Right lung (tissue), 5 donors: Measurements from ENCODE around the gene SLC10A3. TPM values are rescaled to one million over a fixed set of nuclear protein-coding genes. Genes with fewer than 3 reads are reported as not detected.
A peak's percentile ranks its signal among the peaks of the same experiment; 100 is the strongest.

Experiments used
- DNase-seq, 2 donors: peaks; one replicate each; pipeline ENCODE4 v3.0.0-alpha.2; 2013
- polyA plus RNA-seq, 5 donors: library from polyadenylated mRNA; unstranded; fragments of 120-200 nt; gene quantifications; one replicate each; pipeline versions ENCODE4 v1.2.1 to v1.2.3, GENCODE V29; 2013; ENCODE audit warnings: inconsistent platforms in 1 of 5, low replicate concordance in 1 of 5; ENCODE audit not compliant: insufficient read length in 5 of 5, insufficient read depth in 1 of 5

Gene SLC10A3
- polyA plus RNA-seq, 5 donors, result 13.6 to 24.7 (median 16.8) TPM

DNA sequence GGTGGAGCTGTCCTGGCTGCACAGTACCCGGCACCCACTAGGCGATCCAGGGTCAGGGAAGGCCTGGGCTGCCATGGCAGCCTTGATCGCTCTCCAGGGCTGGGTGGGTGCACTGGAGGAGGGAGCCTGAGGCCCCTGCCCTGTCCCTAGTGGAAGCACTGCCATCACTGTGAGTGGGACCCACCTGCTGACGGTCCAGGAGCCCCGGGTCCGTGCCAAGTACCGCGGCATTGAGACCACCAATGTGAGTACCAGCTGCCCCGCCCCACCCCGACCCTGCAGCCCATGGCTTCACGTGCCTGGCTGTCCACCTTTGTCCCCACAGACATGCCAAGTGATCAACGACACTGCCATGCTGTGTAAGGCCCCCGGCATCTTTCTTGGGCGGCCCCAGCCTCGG is 23.5 kb downstream of the SLC10A3 start:
- DNase-seq, result no peak

DNA sequence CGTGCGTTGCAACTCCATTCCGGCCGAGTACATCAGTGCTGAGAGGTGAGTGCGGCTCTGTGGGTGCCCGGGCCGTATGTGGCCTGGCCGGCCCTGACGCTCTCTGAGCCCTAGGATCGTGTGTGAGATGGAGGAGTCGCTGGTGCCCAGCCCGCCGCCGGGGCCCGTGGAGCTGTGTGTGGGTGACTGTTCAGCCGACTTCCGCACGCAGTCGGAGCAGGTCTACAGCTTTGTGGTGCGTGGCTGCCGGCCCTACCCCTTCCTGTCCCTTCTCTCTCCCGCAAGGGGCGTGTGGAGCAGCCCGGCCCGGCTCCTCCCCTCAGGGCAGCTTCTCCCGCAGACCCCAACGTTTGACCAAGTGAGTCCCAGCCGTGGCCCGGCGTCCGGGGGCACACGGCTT is 24.4 kb downstream of the SLC10A3 start:
- DNase-seq, result no peak

DNA sequence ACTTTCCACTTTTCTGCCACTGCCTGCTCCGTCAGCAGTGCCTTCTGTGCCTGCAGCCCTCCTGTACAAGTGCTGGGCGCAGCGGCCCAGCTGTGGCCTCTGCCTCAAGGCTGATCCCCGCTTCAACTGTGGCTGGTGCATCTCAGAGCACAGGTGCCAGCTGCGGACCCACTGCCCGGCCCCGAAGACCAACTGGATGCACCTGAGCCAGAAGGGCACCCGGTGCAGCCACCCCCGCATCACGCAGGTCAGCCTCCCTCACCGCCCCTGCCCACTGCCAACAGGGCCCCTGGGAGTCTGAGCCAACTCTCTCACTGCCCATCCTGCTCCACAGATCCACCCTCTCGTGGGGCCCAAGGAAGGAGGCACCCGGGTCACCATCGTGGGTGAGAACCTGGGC is 24.8 kb downstream of the SLC10A3 start:
- DNase-seq, result no peak

DNA sequence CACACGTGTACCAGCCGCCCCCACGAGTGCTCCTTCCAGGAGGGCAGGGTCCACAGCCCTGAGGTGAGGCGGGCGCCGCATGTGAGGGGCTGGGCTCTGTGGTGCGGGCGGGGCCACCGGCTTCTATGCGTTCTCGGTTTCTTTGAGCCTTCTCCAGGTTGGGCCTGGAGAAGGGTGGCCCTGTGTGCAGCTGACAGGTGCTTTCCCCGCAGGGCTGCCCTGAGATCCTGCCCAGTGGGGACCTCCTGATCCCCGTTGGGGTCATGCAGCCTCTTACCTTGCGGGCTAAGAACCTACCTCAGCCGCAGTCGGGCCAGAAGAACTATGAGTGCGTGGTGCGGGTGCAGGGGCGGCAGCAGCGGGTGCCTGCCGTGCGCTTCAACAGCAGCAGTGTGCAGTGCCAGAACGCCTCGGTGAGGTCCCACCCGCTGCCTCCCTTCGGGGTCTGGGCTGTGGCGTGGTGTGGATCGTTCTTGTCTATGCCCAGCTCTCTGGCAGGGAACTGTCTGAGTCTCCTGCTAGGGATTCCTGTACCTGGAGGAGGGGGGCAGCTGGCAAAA is 25.5 kb downstream of the SLC10A3 start:
- DNase-seq, result no peak

DNA sequence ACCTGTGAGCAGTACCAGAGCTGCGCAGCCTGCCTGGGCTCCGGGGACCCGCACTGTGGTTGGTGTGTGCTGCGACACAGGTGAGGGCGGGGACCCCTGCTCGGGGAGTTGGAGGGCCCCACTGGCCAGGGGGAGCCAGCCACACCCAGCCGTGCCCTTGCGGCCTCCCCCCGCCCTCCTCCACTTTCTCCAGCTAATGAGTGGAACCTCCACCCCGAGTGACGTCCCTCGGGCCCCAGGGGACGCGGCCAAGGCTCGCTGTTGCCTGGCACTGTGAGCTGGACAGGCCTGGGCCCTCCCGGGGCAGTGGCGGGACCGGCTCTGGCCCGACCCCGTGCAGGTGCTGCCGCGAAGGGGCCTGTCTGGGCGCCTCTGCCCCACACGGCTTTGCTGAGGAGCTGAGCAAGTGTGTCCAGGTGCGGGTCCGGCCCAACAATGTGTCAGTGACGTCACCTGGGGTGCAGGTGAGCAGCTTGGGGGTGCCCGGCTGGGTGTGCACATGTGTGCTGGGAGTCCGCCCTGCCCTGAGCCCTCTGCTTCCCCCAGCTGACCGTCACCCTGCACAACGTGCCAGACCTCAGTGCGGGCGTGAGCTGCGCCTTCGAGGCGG is 26.7 kb downstream of the SLC10A3 start:
- DNase-seq, result no peak

DNA sequence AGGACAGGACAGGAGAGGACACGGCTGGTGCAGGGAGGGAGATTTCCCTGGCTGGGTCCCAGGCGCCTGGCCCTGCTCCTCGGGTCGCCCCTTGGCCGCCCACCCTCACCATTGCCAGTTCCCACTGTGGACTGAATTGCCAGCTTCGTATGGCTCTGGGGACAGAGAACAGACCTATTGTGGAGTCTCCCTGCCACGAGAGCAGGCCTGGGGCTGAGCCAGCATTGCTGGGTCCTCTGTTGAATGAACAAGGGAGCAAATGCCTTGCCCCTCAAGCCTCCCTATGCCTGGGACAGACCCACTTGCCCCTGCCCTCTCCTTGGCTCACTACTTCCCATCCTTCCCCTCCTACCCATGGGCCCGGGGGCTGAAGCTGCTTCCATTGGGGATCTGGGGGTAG is 28.0 kb downstream of the SLC10A3 start:
- no peak for DNase-seq

DNA sequence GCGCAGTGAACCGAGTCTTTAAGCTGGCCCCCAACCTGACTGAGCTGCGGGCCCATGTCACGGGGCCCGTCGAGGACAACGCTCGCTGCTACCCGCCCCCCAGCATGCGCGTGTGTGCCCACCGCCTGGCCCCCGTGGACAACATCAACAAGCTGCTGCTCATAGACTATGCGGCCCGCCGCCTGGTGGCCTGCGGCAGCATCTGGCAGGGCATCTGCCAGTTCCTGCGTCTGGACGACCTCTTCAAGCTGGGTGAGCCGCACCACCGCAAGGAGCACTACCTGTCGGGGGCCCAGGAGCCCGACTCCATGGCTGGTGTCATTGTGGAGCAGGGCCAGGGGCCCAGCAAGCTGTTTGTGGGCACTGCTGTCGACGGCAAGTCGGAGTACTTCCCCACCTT is 30.1 kb downstream of the SLC10A3 start:
- DNase-seq, result no peak

DNA sequence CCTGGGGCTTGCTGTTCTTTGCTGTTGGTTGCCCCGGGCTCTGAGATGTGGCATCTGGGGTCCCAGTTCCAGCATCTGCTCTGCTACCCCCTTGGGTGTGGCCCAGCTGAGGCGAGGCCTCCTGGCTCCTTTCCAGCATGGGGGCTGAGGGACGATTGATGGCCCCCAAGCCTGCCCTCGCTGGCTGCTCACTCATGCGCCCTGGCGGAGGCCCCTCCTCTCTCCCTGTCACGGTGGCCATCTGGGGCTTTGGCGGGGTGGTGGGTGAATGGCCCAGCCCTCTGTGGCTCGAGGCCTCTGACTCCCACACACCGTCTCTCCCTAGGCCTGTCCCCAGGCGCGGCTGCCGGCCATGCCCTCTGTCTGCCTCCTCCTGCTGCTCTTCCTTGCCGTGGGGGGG is 30.6 kb downstream of the SLC10A3 start:
- no peak for DNase-seq

DNA sequence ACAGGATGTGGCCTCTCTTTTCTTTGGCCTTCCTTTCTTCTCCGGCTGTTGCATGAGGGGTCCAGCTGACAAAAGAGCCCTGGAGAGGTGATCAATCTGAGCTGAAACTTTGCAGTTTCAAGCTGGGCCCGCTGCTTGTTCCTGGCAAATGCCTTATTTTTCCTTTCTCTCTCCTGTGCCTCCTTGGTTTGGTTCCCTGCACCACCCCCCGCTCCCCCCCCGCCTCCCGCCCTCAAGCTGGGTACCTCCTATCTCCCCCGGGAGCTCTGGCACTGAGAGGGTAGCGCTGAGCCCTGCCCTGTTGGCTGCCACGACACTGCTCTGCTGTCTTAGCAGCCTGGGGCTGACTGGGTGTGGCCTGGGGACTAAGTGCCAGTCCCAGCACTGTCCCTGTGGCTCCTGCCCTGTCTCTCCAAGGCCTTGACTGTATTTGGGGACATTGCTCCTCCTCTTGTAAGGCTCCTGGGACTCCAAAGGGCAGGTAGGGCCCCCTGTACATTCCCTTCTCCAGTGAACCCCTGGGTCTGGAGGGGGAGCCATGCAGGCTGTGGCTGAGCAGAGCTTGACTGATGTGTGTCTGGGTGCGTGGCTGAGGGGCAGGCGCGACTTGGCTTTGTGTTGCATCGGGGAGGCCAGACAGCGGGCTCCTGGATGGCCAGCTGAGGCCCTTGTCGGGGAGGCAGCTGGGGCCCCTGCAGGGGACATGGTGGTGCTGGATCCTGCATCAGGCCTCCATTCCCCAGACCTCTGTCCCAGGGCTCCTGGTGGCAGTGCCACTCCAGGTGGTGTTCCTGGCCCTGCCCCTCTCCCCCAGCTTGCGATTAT is 31.3 kb downstream of the SLC10A3 start:
- DNase-seq, result no peak

DNA sequence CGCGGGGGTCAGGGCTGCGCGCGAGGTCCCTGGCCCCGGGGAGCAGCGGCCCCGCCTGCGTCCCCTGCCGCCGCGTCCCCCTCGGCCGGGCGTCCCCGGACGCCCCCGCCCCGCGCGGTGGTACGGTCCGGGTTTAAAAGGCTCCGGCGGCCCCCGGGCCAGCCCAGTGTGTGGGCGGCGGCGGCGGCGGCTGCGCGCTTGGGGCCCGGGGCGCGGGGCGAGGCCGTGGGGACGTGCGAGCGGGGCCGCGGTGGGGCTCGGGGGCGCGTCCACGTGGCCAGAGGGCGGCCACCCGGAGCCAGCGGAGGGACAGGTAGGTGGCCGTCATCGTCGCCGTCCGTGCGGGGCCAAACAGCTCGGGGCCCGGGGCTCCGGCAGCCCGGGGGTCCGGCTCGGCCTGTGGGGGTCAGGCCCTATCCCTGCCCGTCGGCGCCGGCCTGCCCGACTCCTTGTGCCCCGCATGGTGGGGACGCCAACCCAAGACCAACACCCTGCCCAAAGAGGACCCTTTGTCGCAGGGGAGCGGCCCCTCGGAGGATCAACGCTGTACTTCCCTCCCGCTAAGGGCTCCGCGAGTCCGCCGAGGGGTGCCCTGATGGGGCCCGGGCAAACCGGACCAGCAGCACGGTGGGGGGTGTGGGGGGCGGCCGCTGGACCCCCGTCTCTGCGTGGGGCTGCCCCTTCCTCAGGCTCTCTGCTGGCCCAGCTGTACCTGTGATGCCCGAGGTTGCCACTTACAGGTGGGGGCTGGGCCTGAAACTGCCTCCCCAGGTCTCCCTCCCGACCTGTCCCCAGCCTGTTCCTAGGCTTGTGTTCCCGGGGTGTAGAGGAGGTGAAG is 32.1 kb downstream of the SLC10A3 start, which contains the start of gene PLXNA3:
Gene PLXNA3 (plus strand): TSS at position 166 of the 838 bp plus-strand sequence. CDS start 1,903 bp downstream, outside the sequence.
- peak in 1 of 2 donors; percentile 32 for DNase-seq

DNA sequence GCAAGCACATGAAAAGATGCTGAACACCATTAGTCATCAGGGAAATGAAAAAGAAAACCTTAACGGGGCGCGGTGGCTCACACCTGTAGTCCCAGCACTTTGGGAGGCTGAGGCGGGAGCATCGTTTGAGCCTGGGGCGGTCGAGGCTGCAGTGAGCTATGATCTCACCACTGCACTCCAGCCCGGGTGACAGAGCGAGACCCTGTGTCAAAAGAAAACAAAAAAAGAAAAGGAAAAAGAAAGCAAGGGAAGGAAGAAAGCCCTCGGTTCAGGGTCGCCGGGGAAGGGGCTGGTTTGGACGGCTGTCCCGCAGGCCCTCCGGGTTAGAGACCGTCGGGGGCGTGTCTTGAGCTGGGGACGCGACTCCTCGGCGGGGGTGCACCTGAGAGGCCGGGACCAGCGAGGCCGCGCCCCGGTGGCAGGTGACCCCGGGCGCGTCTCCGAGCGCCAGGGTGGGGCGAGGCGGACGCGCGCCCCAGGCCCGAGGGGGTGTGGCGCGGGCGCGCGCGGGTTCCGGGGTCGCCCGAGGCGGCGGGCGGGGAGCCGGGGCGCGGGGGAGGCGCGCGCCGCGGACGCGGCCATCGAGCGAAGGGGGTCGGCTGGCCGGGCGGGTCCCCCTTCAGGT is 32.8 kb downstream of the SLC10A3 start:
- no peak for DNase-seq

DNA sequence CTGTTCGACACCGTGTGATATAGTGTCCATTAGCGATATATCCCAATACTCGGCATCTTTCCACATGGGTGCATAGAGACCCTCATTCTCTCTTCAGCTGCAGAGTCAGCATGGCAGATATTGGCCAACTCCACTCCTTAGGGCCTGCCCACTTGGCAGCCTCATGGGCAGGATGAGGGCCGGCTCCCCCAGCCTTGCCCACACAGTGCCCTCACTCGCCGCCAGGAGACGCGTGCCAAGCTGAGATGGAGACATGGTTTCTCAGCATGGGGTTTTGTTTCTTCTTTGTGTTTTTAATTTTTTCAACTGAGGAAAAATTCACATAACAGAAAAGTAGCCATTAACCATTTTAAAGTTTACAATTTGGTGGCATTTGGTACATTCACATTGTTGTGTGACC is 37.6 kb downstream of the SLC10A3 start:
- DNase-seq, result no peak

DNA sequence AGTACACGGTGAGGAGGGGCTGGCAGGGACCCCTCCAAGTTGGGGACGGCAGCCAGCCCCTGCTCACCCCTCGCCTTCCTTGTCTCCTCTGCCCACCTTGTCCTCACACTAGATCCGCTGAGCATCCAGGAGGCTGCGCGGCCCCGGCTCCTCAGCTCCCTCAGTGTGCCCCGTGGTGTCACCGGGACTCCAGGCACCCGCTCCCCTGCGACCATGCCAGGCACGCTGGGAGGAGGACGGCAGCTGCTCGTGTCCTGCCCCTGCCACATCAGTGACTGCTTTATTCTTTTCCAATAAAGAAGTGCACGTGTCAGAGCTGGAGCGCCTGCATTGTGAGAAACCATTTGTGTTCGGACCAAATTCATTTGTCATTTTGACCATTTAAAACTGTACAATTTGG is 40.1 kb downstream of the SLC10A3 start:
- no peak for DNase-seq

DNA sequence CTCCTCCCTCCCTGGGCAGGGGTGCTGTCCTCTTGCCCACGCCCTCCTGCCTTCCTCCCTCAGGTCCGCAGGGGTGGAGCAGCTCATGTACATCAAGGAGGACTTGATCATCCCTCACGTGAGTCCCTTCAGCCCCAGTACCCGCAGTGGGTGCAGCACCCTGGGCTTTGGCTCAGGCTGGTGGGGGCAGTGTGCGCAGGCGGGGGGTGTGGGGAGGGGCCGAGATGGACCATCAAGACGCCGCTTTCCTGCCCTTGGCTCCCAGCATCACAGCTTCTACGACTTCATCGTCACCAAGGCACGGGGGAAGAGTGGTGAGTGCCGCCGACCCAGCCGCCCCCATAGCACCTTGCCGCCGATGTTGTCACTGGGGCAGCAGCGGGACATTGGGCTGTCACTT is 40.8 kb downstream of the SLC10A3 start:
- DNase-seq, result no peak

DNA sequence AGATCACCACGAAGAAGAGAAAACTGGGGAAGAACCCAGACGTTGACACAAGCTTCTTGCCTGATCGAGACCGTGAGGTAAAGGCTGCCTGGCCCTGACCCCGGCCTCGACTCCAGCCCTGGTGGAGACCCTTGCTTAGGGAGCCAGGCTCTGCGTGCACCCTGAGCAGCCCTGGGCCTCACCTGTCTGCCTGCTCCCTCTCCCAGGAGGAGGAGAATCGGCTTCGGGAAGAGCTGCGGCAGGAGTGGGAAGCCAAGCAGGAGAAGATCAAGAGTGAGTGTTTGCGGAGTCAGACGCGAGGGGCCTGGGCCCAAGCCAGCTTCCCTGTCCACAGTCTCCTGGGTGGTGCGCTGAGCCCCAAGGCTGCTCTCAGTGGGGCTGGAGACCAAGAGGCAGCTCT is 41.9 kb downstream of the SLC10A3 start:
- no peak for DNase-seq

DNA sequence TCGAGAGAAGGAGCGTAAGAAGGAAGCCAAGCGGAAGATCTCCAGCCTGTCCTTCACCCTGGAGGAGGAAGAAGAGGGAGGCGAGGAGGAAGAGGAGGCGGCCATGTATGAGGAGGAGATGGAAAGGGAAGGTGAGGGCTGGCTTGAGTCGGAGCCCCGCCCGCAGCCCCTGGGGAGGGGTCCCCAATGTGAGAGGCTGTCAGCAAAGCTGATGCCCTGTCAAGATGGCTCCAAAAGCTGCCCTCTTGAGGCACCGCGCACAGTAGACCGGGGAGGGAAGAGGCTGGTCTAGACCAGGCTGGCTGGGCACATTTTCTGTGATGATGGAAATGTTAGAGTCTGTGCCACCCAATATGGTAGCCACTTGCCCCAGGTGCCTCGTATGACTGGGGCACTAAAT is 44.0 kb downstream of the SLC10A3 start:
- no peak for DNase-seq

DNA sequence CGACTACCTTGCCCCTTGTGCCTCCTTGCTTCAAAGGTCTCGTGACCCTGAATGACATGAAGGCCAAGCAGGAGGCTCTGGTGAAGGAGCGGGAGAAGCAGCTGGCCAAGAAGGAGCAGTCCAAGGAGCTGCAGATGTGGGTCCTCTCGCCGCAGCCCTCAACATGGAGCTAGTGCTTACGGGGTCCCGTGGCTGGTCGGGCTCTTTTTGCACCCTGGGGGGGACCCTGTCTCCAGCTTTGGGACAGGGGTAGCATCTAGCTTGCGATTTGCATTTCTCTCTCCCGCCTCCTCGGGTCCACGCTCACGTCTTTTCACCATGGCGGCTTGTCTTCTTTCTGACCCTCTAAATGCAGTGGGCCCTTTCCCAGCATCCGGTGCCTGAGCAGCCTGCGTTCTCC is 44.7 kb downstream of the SLC10A3 start:
- no peak for DNase-seq

DNA sequence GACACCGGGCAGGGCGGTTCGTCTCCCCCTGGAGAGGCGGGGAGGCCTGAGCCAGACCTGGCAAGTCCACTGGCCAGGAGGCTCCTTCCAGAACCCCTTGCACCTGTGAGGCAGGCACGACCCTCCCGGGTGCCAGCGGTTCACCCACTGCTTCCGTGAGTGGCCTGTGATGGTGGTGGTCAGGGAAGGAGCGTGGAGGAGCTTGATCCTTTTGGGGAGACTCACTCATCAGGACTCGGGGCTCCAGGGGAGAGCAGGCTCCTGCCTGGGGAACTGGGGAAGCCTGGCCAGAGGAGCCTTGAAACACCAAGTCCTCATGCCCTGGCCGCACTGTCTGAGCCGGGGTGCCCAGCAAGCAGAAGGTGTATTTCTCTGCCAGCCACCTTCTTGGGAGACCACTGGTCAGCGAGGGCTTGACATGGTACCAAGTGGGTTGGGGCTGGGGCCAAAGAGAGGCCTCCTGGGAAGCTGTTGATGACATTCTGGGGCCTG is 45.6 kb downstream of the SLC10A3 start:
- DNase-seq, result no peak

DNA sequence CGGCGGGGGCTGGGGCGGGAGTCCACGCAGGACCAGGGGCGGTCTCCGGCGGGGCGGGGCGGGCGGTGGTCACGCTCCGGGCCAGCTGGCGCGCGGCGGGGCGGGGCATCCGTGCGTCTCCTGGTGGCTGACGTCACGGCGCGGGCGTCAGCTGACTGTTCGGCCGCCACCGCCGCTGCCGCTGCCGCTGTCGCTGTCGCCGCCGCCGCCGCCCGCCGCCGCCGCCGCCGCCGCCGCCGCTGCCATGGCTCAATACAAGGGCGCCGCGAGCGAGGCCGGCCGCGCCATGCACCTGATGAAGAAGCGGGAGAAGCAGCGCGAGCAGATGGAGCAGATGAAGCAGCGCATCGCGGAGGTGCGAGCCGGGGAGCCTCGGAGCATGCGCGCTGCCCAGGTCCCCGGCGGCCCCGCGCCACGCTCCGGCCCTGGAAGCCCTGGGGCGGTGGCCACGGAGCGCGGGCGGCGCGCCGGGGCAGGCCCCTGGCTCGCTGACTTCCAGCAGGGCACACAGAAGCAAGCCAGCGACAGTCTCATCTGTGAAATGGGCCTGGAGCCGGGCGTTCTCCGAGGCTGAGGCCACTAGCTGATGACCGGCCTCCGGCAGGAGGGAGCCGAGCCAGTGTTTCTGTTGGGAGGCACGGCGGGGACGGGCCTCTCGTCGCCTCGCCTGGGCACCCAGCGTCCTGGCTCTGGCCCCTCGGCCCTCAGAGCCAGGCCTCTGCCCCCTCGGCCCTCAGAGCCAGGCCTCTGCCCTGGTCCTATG is 46.3 kb downstream of the SLC10A3 start, which contains the start of gene FAM50A:
Gene FAM50A (plus strand): TSS at position 150 of the 763 bp plus-strand sequence. CDS start 95 bp downstream, at position 245.
- DNase-seq, result peak; percentile 40 to 52

DNA sequence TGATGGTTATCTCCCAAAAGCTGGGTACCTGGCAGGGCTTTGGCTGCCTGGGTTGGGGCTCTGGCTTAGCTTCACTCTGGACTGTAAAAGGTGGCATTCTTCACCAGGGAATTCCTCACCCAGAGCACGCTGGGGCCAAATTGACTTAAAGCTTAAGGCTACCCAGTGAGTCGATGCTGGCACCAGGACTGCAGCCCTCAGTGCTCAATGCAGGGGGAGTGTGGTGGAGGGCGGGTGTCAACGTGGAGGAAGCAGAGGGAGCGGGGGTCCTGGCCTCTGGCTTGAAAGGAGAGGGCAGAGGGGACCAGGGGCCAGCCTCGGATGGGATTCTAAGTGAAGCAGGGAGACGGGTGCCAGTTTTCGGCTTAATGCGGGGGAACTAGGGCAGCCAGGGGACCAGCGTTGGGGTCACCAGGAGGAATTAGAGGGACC is 46.9 kb downstream of the SLC10A3 start:
- DNase-seq, result no peak
